HepG2 (cell line): ENCODE data around the gene ELL. TPM values are rescaled to one million over a fixed set of nuclear protein-coding genes. Genes with fewer than 3 reads are reported as not detected.

Experiments used
- ADNP ChIP-seq: sonication (generic); formaldehyde crosslinking; IDR thresholded peaks from 2 replicates; pipeline ENCODE4 v1.4.0; 2020; ENCODE audit warnings: missing genetic modification reagents
- BCL6 ChIP-seq: IDR thresholded peaks from 2 replicates; pipeline ENCODE4 v1.6.1; 2016; ENCODE audit warnings: missing genetic modification reagents, missing compliant biosample characterization
- GFI1 ChIP-seq: sonication (generic); formaldehyde crosslinking; IDR thresholded peaks from 2 replicates; pipeline ENCODE4 v1.5.0; 2020; ENCODE audit warnings: missing genetic modification reagents, mild to moderate bottlenecking, borderline replicate concordance
- HHEX ChIP-seq: IDR thresholded peaks from 2 replicates; pipeline ENCODE4 v1.6.1; 2016; ENCODE audit warnings: control low read depth
- HMG20A ChIP-seq: IDR thresholded peaks from 2 replicates; pipeline ENCODE4 v1.6.1; 2016; ENCODE audit warnings: borderline replicate concordance
- HNF4G ChIP-seq, 2 experiments: sonication (generic) in 1 of 2; formaldehyde crosslinking in 1 of 2; IDR thresholded peaks; 2 replicates each; pipeline versions ENCODE4 v1.4.0 to v1.6.1; 2011 to 2020; ENCODE audit warnings: borderline replicate concordance in 2 of 2, low read depth in 2 of 2, mild to moderate bottlenecking in 2 of 2, low read length in 1 of 2, missing genetic modification reagents in 1 of 2, moderate library complexity in 1 of 2
- JUND ChIP-seq: sonication (generic); formaldehyde crosslinking; IDR thresholded peaks from 2 replicates; pipeline ENCODE4 v1.8.0; 2022; ENCODE audit warnings: mild to moderate bottlenecking, missing genetic modification reagents
- KMT2A ChIP-seq: sonication (generic); formaldehyde crosslinking; IDR thresholded peaks from 2 replicates; pipeline ENCODE4 v1.4.0; 2020; ENCODE audit warnings: missing genetic modification reagents
- PHF20 ChIP-seq: sonication (generic); formaldehyde crosslinking; IDR thresholded peaks from 2 replicates; pipeline ENCODE4 v1.5.0; 2020; ENCODE audit warnings: mild to moderate bottlenecking, missing genetic modification reagents
- POLR2G ChIP-seq: fragments of 200-400 bp; formaldehyde crosslinking; IDR thresholded peaks from 2 replicates; pipeline ENCODE4 v1.6.1; 2018; ENCODE audit warnings: mild to moderate bottlenecking, low read depth, low read length, moderate library complexity
- RXRB ChIP-seq: IDR thresholded peaks from 2 replicates; pipeline ENCODE4 v1.6.1; 2016; ENCODE audit warnings: borderline replicate concordance, missing genetic modification reagents, missing compliant biosample characterization
- SALL2 ChIP-seq: sonication (generic); formaldehyde crosslinking; IDR thresholded peaks from 2 replicates; pipeline ENCODE4 v1.8.1; 2023; ENCODE audit warnings: mild to moderate bottlenecking, missing genetic modification reagents, inconsistent platforms
- TAF1 ChIP-seq: sonication (generic); formaldehyde crosslinking; IDR thresholded peaks from 2 replicates; pipeline ENCODE4 v1.4.0; 2020; ENCODE audit warnings: missing genetic modification reagents
- TBL1XR1 ChIP-seq: fragments of 150-350 bp; IDR thresholded peaks from 2 replicates; pipeline ENCODE4 v1.6.1; 2014; ENCODE audit warnings: borderline replicate concordance, low read length; ENCODE audit not compliant: partially characterized antibody
- ZFP62 ChIP-seq: sonication (generic); formaldehyde crosslinking; IDR thresholded peaks from 2 replicates; pipeline ENCODE4 v1.4.0; 2020; ENCODE audit warnings: missing genetic modification reagents
- ZNF335 ChIP-seq: sonication (generic); formaldehyde crosslinking; IDR thresholded peaks from 2 replicates; pipeline ENCODE4 v1.4.0; 2020; ENCODE audit warnings: missing genetic modification reagents
- ZNF550 ChIP-seq: sonication (generic); formaldehyde crosslinking; IDR thresholded peaks from 2 replicates; pipeline ENCODE4 v1.4.0; 2020; ENCODE audit warnings: mild to moderate bottlenecking, missing genetic modification reagents, borderline replicate concordance
- ZNF878 ChIP-seq: sonication (generic); formaldehyde crosslinking; IDR thresholded peaks from 2 replicates; pipeline ENCODE4 v1.8.1; 2023; ENCODE audit warnings: mild to moderate bottlenecking, missing genetic modification reagents, moderate library complexity
- polyA plus RNA-seq, 8 experiments: library from polyadenylated mRNA; depleted of rRNA in 3 of 8; stranded (reverse) in 7 of 8; unstranded in 1 of 8; fragments of >200 nt; fragmentation: Illumina TruSeq in 4 of 8; extraction: Trizol in 4 of 8; gene quantifications; 2 replicates each; pipeline versions ENCODE4 v1.2.1 to v1.2.3, GENCODE V29; 2011 to 2016; ENCODE audit warnings: low read depth in 4 of 8, missing spikeins in 1 of 8, mixed read lengths in 1 of 8; ENCODE audit not compliant: insufficient read depth in 1 of 8
- total RNA-seq, 5 experiments: library from RNA; depleted of rRNA; stranded (reverse); fragments of >200 nt; fragmentation: Illumina TruSeq; extraction: Trizol; gene quantifications; 2 replicates each; pipeline ENCODE4 v1.2.3, GENCODE V29; 2016; ENCODE audit warnings: low read depth in 1 of 5
- TF ChIP-seq, protein P1 (sequence below): sonication (generic); formaldehyde crosslinking; IDR thresholded peaks from 2 replicates; pipeline ENCODE4 v1.4.0; 2020; ENCODE audit warnings: missing genetic modification reagents, borderline replicate concordance
- TF ChIP-seq, protein P2 (sequence below): sonication (generic); formaldehyde crosslinking; IDR thresholded peaks from 2 replicates; pipeline ENCODE4 v1.5.1; 2020; ENCODE audit warnings: missing genetic modification reagents, mild to moderate bottlenecking, borderline replicate concordance
- TF ChIP-seq, protein P3 (sequence below): IDR thresholded peaks from 2 replicates; pipeline ENCODE4 v1.6.1; 2016; ENCODE audit warnings: low read depth, borderline replicate concordance
- TF ChIP-seq, protein P4 (sequence below): IDR thresholded peaks from 2 replicates; pipeline ENCODE4 v1.6.1; 2016

Gene ELL
- total and polyA plus RNA-seq, 2 of the 13 experiments (the other 11 are each of a cell fraction or from before 2014, with no cell fraction given), result 3.7 to 5.4 TPM

DNA sequence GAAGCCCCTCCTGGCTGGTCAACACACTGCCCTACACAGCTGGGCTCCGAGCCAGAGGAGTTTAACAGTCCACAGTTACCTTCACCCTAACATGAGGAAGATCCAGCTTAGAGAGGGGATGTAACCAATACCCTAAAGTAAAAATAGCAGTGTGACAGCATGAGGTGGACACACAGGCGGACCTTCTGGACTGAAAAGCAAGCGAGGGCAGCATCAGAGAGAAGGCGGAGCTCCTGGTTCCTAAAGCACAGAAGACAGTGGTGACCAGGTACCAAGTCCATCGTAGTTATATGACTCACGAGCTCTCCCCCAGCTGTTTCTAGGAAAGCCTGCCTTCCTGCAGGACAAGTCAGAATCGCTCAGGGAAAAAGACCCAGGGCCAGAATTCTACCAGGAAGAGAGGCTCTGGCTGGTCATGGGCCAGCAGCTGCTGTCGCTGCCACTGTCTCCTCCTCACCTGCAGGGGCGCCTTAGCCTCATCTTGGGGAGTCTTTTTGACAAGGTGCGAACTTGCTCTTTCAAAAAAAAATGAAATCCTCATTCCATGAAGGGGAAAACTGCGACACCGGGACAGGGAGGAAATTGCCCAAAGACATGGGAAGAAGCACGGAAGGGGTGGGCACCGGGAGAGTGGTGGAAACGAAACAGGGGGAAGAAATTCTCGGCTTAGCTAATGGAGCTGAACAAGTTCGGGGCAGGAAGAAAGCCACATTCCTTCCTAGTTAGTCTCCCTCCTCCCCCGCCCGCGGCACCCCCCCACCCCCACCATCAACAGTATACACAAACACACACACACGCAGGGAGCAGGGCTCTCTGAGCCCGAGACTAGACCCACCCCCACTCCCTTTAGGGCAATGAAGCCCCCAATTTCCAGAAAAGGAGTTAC, 1.7 kb downstream of the ELL start (continued):
- TF ChIP-seq HNF4G (IDR thresholded peaks at IDR 0.05; ENCODE audit: borderline replicate concordance, low read depth, low read length), result peak; percentile 73
- TF ChIP-seq HNF4G (CRISPR knock-in tag; IDR thresholded peaks at IDR 0.05; ENCODE audit: borderline replicate concordance, low read depth), result peak; percentile 56; the same call in 1 of the 2 replicates
- TF ChIP-seq SALL2 (CRISPR knock-in tag), result no peak
- 0 out of 2 replicates have a peak, but pooled peaks have one; percentile 15 for TF ChIP-seq ZNF335 (CRISPR knock-in tag)
- 0 out of 2 replicates have a peak, but pooled peaks have one; percentile 1 for TF ChIP-seq PHF20 (CRISPR knock-in tag)
- TF ChIP-seq, protein P1, sequence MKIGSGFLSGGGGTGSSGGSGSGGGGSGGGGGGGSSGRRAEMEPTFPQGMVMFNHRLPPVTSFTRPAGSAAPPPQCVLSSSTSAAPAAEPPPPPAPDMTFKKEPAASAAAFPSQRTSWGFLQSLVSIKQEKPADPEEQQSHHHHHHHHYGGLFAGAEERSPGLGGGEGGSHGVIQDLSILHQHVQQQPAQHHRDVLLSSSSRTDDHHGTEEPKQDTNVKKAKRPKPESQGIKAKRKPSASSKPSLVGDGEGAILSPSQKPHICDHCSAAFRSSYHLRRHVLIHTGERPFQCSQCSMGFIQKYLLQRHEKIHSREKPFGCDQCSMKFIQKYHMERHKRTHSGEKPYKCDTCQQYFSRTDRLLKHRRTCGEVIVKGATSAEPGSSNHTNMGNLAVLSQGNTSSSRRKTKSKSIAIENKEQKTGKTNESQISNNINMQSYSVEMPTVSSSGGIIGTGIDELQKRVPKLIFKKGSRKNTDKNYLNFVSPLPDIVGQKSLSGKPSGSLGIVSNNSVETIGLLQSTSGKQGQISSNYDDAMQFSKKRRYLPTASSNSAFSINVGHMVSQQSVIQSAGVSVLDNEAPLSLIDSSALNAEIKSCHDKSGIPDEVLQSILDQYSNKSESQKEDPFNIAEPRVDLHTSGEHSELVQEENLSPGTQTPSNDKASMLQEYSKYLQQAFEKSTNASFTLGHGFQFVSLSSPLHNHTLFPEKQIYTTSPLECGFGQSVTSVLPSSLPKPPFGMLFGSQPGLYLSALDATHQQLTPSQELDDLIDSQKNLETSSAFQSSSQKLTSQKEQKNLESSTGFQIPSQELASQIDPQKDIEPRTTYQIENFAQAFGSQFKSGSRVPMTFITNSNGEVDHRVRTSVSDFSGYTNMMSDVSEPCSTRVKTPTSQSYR, result peak; percentile 49; the same call in 1 of the 2 replicates
- no peak for TF ChIP-seq ZNF550 (CRISPR knock-in tag)
- TF ChIP-seq TAF1, result peak; percentile 23; the same call in 1 of the 2 replicates
- TF ChIP-seq, protein P2, sequence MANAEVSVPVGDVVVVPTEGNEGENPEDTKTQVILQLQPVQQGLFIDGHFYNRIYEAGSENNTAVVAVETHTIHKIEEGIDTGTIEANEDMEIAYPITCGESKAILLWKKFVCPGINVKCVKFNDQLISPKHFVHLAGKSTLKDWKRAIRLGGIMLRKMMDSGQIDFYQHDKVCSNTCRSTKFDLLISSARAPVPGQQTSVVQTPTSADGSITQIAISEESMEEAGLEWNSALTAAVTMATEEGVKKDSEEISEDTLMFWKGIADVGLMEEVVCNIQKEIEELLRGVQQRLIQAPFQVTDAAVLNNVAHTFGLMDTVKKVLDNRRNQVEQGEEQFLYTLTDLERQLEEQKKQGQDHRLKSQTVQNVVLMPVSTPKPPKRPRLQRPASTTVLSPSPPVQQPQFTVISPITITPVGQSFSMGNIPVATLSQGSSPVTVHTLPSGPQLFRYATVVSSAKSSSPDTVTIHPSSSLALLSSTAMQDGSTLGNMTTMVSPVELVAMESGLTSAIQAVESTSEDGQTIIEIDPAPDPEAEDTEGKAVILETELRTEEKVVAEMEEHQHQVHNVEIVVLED (CRISPR knock-in tag), result peak; percentile 10; the same call in 1 of the 2 replicates
- peak; percentile 72; the same call in 1 of the 2 replicates for TF ChIP-seq RXRB (CRISPR knock-in tag)
- TF ChIP-seq TBL1XR1, result peak; percentile 57
- TF ChIP-seq ZFP62 (CRISPR knock-in tag), result no peak
- TF ChIP-seq HMG20A (CRISPR knock-in tag), result peak; percentile 32; the same call in 1 of the 2 replicates
- peak; percentile 69 for TF ChIP-seq KMT2A (CRISPR knock-in tag)
- no peak for TF ChIP-seq GFI1 (CRISPR knock-in tag)
- 0 out of 2 replicates have a peak, but pooled peaks have one; percentile 10 for TF ChIP-seq HHEX (CRISPR knock-in tag)
- TF ChIP-seq POLR2G, result peak; percentile 63
- no peak for TF ChIP-seq ADNP (CRISPR knock-in tag)
- TF ChIP-seq JUND, result peak; percentile 85
- TF ChIP-seq, protein P3, sequence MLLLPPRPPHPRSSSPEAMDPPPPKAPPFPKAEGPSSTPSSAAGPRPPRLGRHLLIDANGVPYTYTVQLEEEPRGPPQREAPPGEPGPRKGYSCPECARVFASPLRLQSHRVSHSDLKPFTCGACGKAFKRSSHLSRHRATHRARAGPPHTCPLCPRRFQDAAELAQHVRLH, result peak; percentile 54; the same call in 1 of the 2 replicates
- TF ChIP-seq ZNF878, result 0 out of 2 replicates have a peak, but pooled peaks have one; percentile 79
- TF ChIP-seq, protein P4, sequence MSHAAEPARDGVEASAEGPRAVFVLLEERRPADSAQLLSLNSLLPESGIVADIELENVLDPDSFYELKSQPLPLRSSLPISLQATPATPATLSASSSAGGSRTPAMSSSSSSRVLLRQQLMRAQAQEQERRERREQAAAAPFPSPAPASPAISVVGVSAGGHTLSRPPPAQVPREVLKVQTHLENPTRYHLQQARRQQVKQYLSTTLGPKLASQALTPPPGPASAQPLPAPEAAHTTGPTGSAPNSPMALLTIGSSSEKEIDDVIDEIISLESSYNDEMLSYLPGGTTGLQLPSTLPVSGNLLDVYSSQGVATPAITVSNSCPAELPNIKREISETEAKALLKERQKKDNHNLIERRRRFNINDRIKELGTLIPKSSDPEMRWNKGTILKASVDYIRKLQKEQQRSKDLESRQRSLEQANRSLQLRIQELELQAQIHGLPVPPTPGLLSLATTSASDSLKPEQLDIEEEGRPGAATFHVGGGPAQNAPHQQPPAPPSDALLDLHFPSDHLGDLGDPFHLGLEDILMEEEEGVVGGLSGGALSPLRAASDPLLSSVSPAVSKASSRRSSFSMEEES (CRISPR knock-in tag), result peak; percentile 55
- TF ChIP-seq BCL6 (CRISPR knock-in tag), result peak; percentile 99
